Endothelial cell (in vitro differentiated cells): ENCODE measurements around the gene HS3ST2. TPM values are rescaled to one million over a fixed set of nuclear protein-coding genes. Genes with fewer than 3 reads are reported as not detected.

ENCODE experiments used
- DNase-seq: peaks from one replicate; pipeline ENCODE4 v3.0.0; 2021; ENCODE audit warnings: low spot score
- H3K27ac Mint-ChIP-seq: one replicate; pipeline ENCODE4 v1.8.0; 2021; ENCODE audit warnings: mixed read lengths, inconsistent platforms; ENCODE audit not compliant: unreplicated experiment
- H3K27me3 Mint-ChIP-seq: one replicate; pipeline ENCODE4 v1.8.0; 2021; ENCODE audit warnings: mild to moderate bottlenecking, moderate library complexity, mixed read lengths, inconsistent platforms; ENCODE audit not compliant: unreplicated experiment
- H3K36me3 Mint-ChIP-seq: one replicate; pipeline ENCODE4 v1.8.0; 2021; ENCODE audit warnings: mild to moderate bottlenecking, low read depth, mixed read lengths, inconsistent platforms; ENCODE audit not compliant: unreplicated experiment
- H3K4me1 Mint-ChIP-seq: one replicate; pipeline ENCODE4 v1.8.0; 2021; ENCODE audit warnings: mild to moderate bottlenecking, mixed read lengths, inconsistent platforms; ENCODE audit not compliant: unreplicated experiment
- H3K4me3 Mint-ChIP-seq: one replicate; pipeline ENCODE4 v1.8.0; 2021; ENCODE audit warnings: mild to moderate bottlenecking, mixed read lengths, inconsistent platforms; ENCODE audit not compliant: unreplicated experiment
- H3K9me3 Mint-ChIP-seq: one replicate; pipeline ENCODE4 v1.8.0; 2021; ENCODE audit warnings: mixed read lengths, inconsistent platforms; ENCODE audit not compliant: unreplicated experiment
- CTCF ChIP-seq: fragments of 200-600 bp; sonication (generic); IDR thresholded peaks from one replicate; pipeline ENCODE4 v1.5.0; 2021; ENCODE audit warnings: antibody characterized with exemption; ENCODE audit not compliant: unreplicated experiment
- total RNA-seq: library from RNA; stranded (reverse); fragmentation: NEBNext Ultra II Directional; extraction: Animal tissue kit (Norgen Biotek cat#: 25700); gene quantifications from one replicate; pipeline ENCODE4 v1.2.1, GENCODE V29; 2021; ENCODE audit not compliant: unreplicated experiment

The HS3ST2 gene
- total RNA-seq, 1 donor from 2014 or later = 2.7 TPM

GRCh38 chr16:22962905-22963304 lies 148.9 kb downstream of the HS3ST2 start:
- H3K27me3 Mint-ChIP-seq = peaks cover 6% of the 10 kb centered on the region
- DNase-seq = no peak
- H3K9me3 Mint-ChIP-seq = no peaks in the 10 kb centered on the region
- H3K4me1 Mint-ChIP-seq = no peaks in the 10 kb centered on the region
- no peak for TF ChIP-seq CTCF
- H3K36me3 Mint-ChIP-seq = peaks cover 6% of the 10 kb centered on the region
- no peak overlapping the region for H3K27ac Mint-ChIP-seq
- no peak overlapping the region for H3K4me3 Mint-ChIP-seq
